Activated CD4-positive, CD25-positive, alpha-beta regulatory T cell treated with anti-CD3 and anti-CD28 coated beads, Interleukin-2, amount 50 U/mL, for 16 hours (primary cell): ENCODE measurements around the gene C11orf24.
"Not testable (repeated sequence)": the region's sequence is repeated elsewhere in the genome, so short reads cannot be mapped to it uniquely, and the experiment has no call there.

ENCODE experiments used
- DNase-seq: peaks from one replicate; pipeline ENCODE4 v3.0.0-alpha.2; 2020; ENCODE audit warnings: low read depth, low spot score

C11orf24 gene

GRCh38 chr11:68299517-68299879, 27.7 kb upstream of the C11orf24 start:
- DNase-seq, result not testable (repeated sequence)

- DNase-seq, result no peak
Measured at GRCh38 chr11:68298659-68299516, 27.1 kb upstream of the C11orf24 start.

GRCh38 chr11:68297812-68298658, 26.3 kb upstream of the C11orf24 start:
- DNase-seq, result peak; percentile 44

GRCh38 chr11:68297494-68297811, 25.7 kb upstream of the C11orf24 start:
- no peak for DNase-seq

- no peak for DNase-seq
Measured at GRCh38 chr11:68297052-68297378, 25.2 kb upstream of the C11orf24 start.

- DNase-seq, result no peak
Measured at GRCh38 chr11:68296344-68297051, 24.7 kb upstream of the C11orf24 start.

- no peak for DNase-seq
Measured at GRCh38 chr11:68295940-68296339, 24.2 kb upstream of the C11orf24 start.

- no peak for DNase-seq
Measured at GRCh38 chr11:68295271-68295670, 23.5 kb upstream of the C11orf24 start.

- no peak for DNase-seq
Measured at GRCh38 chr11:68293708-68294107, 21.9 kb upstream of the C11orf24 start.

- DNase-seq, result no peak
Measured at GRCh38 chr11:68289456-68289855, 17.7 kb upstream of the C11orf24 start.

- no peak for DNase-seq
Measured at GRCh38 chr11:68287419-68287818, 15.6 kb upstream of the C11orf24 start.

- not testable (repeated sequence) for DNase-seq
Measured at GRCh38 chr11:68284588-68284987, 12.8 kb upstream of the C11orf24 start.

- no peak for DNase-seq
Measured at GRCh38 chr11:68282861-68283230, 11.1 kb upstream of the C11orf24 start.

- no peak for DNase-seq
Measured at GRCh38 chr11:68282141-68282860, 10.5 kb upstream of the C11orf24 start.

GRCh38 chr11:68279676-68280075, 7.9 kb upstream of the C11orf24 start:
- DNase-seq, result no peak

- DNase-seq, result no peak
Measured at GRCh38 chr11:68276861-68277260, 5.1 kb upstream of the C11orf24 start.

- no peak for DNase-seq
Measured at GRCh38 chr11:68275721-68276507, 4.1 kb upstream of the C11orf24 start.

- DNase-seq, result no peak
Measured at GRCh38 chr11:68274306-68274705, 2.5 kb upstream of the C11orf24 start.

GRCh38 chr11:68273026-68273738, 1.4 kb upstream of the C11orf24 start:
- no peak for DNase-seq

- DNase-seq, result peak; percentile 24
Measured at GRCh38 chr11:68271023-68271780, 571 bp downstream of the C11orf24 start.
